SU-DHL-6 (cell line): ENCODE results near the gene BGLAP.

Experiments used
- H2AFZ ChIP-seq: fragments of 200-600 bp; sonication (generic); 2 replicates; pipeline ENCODE4 v1.6.1; 2014; ENCODE audit warnings: low read depth, mild to moderate bottlenecking, moderate library complexity, mixed read lengths, antibody characterized with exemption, low read length; ENCODE audit not compliant: severe bottlenecking
- H3F3A ChIP-seq: fragments of 200-600 bp; shearing (Covaris generic); 2 replicates; pipeline ENCODE4 v1.6.0; 2016; ENCODE audit warnings: antibody characterized with exemption, mild to moderate bottlenecking; ENCODE audit not compliant: insufficient read depth
- H3K27ac ChIP-seq: fragments of 200-600 bp; sonication (generic); 2 replicates; pipeline ENCODE4 v1.5.1; 2016; ENCODE audit warnings: low read depth, mild to moderate bottlenecking, low read length, moderate library complexity, mixed read lengths
- H3K27me3 ChIP-seq: fragments of 200-600 bp; sonication (generic), shearing (Covaris generic); 2 replicates; pipeline ENCODE4 v1.6.0; 2014; ENCODE audit warnings: mild to moderate bottlenecking, low read length
- H3K36me3 ChIP-seq: fragments of 200-600 bp; sonication (generic); 2 replicates; pipeline ENCODE4 v1.6.1; 2014; ENCODE audit warnings: mild to moderate bottlenecking, low read length, mixed read lengths
- H3K4me2 ChIP-seq: fragments of 300-600, 200-600 bp; shearing (Covaris generic), sonication (generic); 2 replicates; pipeline ENCODE4 v1.6.0; 2014; ENCODE audit warnings: low read length, low read depth, mild to moderate bottlenecking; ENCODE audit not compliant: poor library complexity, severe bottlenecking
- H3K4me3 ChIP-seq: fragments of 200-600 bp; sonication (generic); 2 replicates; pipeline ENCODE4 v1.5.1; 2014; ENCODE audit warnings: antibody characterized with exemption, low read length, mild to moderate bottlenecking, mixed read lengths; ENCODE audit not compliant: insufficient read depth, poor library complexity, severe bottlenecking
- H3K79me2 ChIP-seq: fragments of 200-600 bp; sonication (generic); 2 replicates; pipeline ENCODE4 v1.6.1; 2014; ENCODE audit warnings: mild to moderate bottlenecking, low read length, moderate library complexity; ENCODE audit not compliant: insufficient read depth
- H3K9ac ChIP-seq: fragments of 200-600 bp; sonication (generic); 2 replicates; pipeline ENCODE4 v1.7.0; 2014; ENCODE audit warnings: mild to moderate bottlenecking, low read length
- H3K9me2 ChIP-seq: fragments of 200-600 bp; sonication (generic); replicated peaks from 2 replicates; pipeline ENCODE4 v1.6.1; 2014; ENCODE audit warnings: low read length; ENCODE audit not compliant: insufficient read depth
- H3K9me3 ChIP-seq: fragments of 200-600 bp; sonication (generic); 2 replicates; pipeline ENCODE4 v1.6.1; 2014; ENCODE audit warnings: low read length, mixed read lengths; ENCODE audit not compliant: insufficient read depth
- H4K20me1 ChIP-seq: fragments of 200-600 bp; sonication (generic); 2 replicates; pipeline ENCODE4 v1.6.1; 2014; ENCODE audit warnings: low read depth, mild to moderate bottlenecking, antibody characterized with exemption, low read length, moderate library complexity, mixed read lengths
- EZH2phosphoT487 ChIP-seq: fragments of 200-600 bp; sonication (generic), shearing (Covaris generic); conservative IDR thresholded peaks from 2 replicates; pipeline ENCODE4 v1.6.1; 2018; ENCODE audit warnings: mild to moderate bottlenecking, antibody characterized with exemption, low read length, moderate library complexity, mixed read lengths
- TF ChIP-seq, protein P1 (sequence below): fragments of 200-600 bp; sonication (generic); IDR thresholded peaks from one replicate; pipeline ENCODE4 v1.5.1; 2017; ENCODE audit warnings: antibody characterized with exemption, mild to moderate bottlenecking, low read length, moderate library complexity; ENCODE audit not compliant: insufficient read depth, poor library complexity, severe bottlenecking

The BGLAP gene

DNA sequence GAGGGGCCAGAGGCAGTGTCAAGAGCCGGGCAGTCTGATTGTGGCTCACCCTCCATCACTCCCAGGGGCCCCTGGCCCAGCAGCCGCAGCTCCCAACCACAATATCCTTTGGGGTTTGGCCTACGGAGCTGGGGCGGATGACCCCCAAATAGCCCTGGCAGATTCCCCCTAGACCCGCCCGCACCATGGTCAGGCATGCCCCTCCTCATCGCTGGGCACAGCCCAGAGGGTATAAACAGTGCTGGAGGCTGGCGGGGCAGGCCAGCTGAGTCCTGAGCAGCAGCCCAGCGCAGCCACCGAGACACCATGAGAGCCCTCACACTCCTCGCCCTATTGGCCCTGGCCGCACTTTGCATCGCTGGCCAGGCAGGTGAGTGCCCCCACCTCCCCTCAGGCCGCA is at the start of gene BGLAP:
BGLAP (plus strand) TSS at position 259 of the 400 bp plus-strand sequence; CDS start at position 307, 48 bp downstream.
- H3K4me3 ChIP-seq, result no peak within 1 kb of the TSS
- H4K20me1 ChIP-seq, result no peaks in the 10 kb centered on the region
- H3K9me2 ChIP-seq, result no peaks in the 10 kb centered on the region
- TF ChIP-seq, protein P1, sequence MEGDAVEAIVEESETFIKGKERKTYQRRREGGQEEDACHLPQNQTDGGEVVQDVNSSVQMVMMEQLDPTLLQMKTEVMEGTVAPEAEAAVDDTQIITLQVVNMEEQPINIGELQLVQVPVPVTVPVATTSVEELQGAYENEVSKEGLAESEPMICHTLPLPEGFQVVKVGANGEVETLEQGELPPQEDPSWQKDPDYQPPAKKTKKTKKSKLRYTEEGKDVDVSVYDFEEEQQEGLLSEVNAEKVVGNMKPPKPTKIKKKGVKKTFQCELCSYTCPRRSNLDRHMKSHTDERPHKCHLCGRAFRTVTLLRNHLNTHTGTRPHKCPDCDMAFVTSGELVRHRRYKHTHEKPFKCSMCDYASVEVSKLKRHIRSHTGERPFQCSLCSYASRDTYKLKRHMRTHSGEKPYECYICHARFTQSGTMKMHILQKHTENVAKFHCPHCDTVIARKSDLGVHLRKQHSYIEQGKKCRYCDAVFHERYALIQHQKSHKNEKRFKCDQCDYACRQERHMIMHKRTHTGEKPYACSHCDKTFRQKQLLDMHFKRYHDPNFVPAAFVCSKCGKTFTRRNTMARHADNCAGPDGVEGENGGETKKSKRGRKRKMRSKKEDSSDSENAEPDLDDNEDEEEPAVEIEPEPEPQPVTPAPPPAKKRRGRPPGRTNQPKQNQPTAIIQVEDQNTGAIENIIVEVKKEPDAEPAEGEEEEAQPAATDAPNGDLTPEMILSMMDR, result no peak
- no peak for TF ChIP-seq EZH2phosphoT487
- no peak within 1 kb of the TSS for H3K4me2 ChIP-seq
- H3K9me3 ChIP-seq, result no peaks in the 10 kb centered on the region
- no peaks in the 10 kb centered on the region for H3K36me3 ChIP-seq
- H3K79me2 ChIP-seq, result no peaks in the 10 kb centered on the region
- no peaks in the 10 kb centered on the region for H3K27me3 ChIP-seq
- H3K9ac ChIP-seq, result no peak within 1 kb of the TSS
- no peak within 1 kb of the TSS for H2AFZ ChIP-seq
- no peaks in the 10 kb centered on the region for H3F3A ChIP-seq
- no peak within 1 kb of the TSS for H3K27ac ChIP-seq

DNA sequence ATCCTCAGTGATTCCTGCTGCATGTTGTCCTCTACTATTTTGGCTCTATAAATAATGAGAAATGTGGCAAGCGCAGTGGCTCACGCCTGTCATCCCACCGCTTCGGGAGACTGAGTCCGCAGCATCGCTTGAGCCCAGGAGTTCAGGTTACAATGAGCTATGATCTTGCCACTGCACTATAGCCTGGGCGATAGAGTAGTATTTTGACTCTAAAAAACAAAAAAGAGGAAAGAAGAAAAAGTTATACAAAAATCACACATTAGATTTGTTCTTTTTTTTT is 48.8 kb upstream of the BGLAP start:
- Histone ChIP-seq H3K79me2 (peaks cover 41% of the 10 kb centered on the region), H3K27me3 (no peaks in the 10 kb centered on the region)

DNA sequence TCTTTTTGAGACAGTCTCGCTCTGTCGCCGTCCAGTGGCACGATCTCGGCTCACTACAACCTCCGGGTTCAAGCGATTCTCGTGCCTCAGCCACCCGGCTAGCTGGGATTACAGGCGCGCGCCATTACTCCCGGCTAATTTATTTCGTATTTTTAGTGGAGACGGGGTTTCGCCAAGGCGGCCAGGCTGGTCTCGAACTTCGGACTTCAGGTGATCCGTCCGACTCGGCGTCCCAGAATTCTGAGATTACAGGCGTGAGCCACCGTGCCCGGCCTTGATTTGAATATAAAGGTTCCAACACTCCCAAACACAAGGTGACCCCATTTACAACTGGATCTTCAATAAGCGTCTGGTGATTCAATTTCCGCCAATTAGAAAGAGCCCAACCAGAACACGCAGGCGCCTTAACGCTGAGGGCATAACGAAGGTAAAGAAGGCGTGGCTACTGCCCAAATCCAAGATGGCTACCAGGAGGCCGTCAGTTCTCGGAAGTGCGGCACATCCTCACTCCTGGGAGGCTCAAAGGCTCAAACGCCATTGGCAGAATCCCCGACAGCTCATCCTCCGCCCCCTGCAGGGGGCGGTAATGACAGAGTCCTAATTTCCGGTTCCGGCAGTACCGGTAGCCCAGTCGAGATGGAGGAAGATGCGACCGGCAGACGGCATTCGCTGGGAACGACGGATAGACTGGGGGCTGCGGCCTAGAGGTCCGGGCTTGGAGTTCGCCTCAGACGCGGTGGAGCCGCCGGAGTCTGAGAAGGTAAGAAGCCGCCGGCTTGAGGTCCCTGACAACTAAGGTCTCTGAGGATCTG is 48.3 kb upstream of the BGLAP start, which contains the start of gene SLC25A44:
SLC25A44 (plus strand) TSS at position 617 of the 812 bp plus-strand sequence. CDS start 5,744 bp downstream, outside the sequence.
- Histone ChIP-seq H3K36me3 (no peaks in the 10 kb centered on the region), H3K9me2 (no peaks in the 10 kb centered on the region), H3K9ac (peak within 1 kb of the TSS; percentile 87), H3K79me2 (peaks cover 47% of the 10 kb centered on the region), H3K27ac (peak within 1 kb of the TSS; percentile 66), H3F3A (peaks cover 11% of the 10 kb centered on the region), H3K27me3 (no peaks in the 10 kb centered on the region), H3K4me2 (peak within 1 kb of the TSS; percentile 65), H4K20me1 (no peaks in the 10 kb centered on the region), H3K4me3 (peak within 1 kb of the TSS; percentile 92), H3K9me3 (no peaks in the 10 kb centered on the region), H2AFZ (peak within 1 kb of the TSS; percentile 78)
- TF ChIP-seq, protein P1, result peak; percentile 9
- TF ChIP-seq EZH2phosphoT487, result no peak

More for the DNA sequence above, 48.8 kb upstream of the BGLAP start:
- Histone ChIP-seq H3K36me3 (no peaks in the 10 kb centered on the region), H3K4me3 (peak overlapping the region; percentile 62), H3F3A (peaks cover 11% of the 10 kb centered on the region), H3K9me2 (no peaks in the 10 kb centered on the region), H2AFZ (peak overlapping the region; percentile 78), H3K9ac (peak overlapping the region; percentile 87), H4K20me1 (no peaks in the 10 kb centered on the region), H3K27ac (peak overlapping the region; percentile 66), H3K9me3 (no peaks in the 10 kb centered on the region), H3K4me2 (peak overlapping the region; percentile 59)
- TF ChIP-seq, protein P1, result no peak
